ENCODE results near the gene WHAMM.

GRCh38 chr15:82807920-82808633 lies 1.4 kb upstream of the WHAMM start:
- no peak for TF ChIP-seq GATA2 (IDR thresholded peaks at IDR 0.05; ENCODE audit: low read depth, low read length)
- no peak for TF ChIP-seq GATA3 (IDR thresholded peaks at IDR 0.05; ENCODE audit: low read depth, low read length)
